ENCODE measurements around the gene SLC51A.
A peak's percentile ranks its signal among the peaks of the same experiment; 100 is the strongest.
"Not testable (repeated sequence)": the region's sequence is repeated elsewhere in the genome, so short reads cannot be mapped to it uniquely, and the experiment has no call there.

The SLC51A gene

DNA sequence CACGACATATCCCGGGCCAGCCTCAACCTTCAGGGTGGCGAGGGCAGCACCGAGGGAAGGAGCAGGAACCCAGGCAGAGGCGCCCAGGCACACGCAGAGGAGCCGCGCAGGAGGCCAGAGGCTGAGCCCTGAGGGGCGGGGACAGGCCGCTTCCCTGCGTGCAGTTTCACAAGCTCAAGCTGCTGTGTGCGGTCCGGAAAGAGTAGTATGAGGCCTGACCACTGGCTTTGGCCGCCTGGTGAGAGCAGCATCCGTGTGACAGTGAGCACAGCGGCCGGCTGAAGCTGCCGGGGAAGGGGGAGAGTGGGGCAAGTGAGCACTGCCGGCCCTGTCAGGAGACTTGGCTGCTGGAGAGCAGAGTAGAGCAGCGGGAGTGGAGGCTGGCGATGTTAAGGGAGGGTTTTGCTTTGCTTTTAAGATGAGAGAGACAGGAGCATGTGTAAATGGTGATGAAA lies 13.8 kb upstream of the SLC51A start:
- Histone ChIP-seq H3K27me3 (ENCODE audit: insufficient read depth, insufficient read length) (peaks cover 6% of the 10 kb centered on the region), H3K4me3 (ENCODE audit: insufficient read length, low read depth) (no peak overlapping the region), H3K4me1 (ENCODE audit: insufficient read depth, insufficient read length) (peaks cover 11% of the 10 kb centered on the region), H3K9me3 (ENCODE audit: insufficient read depth, low read length) (no peaks in the 10 kb centered on the region), H3K36me3 (ENCODE audit: insufficient read depth, insufficient read length, low read length) (no peaks in the 10 kb centered on the region), H3K9ac (ENCODE audit: insufficient read length, low read depth) (peak overlapping the region; percentile 64)
- TF ChIP-seq SUZ12 (IDR thresholded peaks at IDR 0.05; ENCODE audit: extremely low read depth, insufficient read depth, insufficient read length), result no peak
- TF ChIP-seq YY1 (IDR thresholded peaks at IDR 0.05; ENCODE audit: insufficient read depth, insufficient read length), result no peak
- no peak for TF ChIP-seq ZNF274 (IDR thresholded peaks at IDR 0.05; ENCODE audit: low read depth, low read length)
- no peak for DNase-seq (ENCODE audit: low read depth, low spot score)

DNA sequence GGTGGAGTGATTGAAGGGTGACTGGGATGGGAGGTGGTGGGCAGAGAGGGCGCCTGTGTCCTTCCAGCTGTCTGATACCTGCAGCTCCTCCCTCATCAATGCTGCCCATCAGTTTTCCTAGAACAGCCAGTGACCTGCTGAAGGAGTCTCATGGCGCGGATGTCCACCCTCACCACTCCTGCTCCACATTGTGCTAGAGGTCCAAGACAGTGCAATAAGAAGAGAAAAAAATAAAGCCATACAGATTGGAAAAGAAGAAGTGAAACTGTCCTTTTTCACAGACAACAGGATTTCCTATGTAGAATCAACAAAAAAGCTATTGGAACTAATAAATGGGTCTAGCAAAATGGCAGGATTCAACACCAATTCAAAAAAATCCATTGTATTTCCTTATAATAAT lies 12.5 kb upstream of the SLC51A start:
- no peak for DNase-seq (ENCODE audit: low read depth, low spot score)
- Histone ChIP-seq H3K9ac (ENCODE audit: insufficient read length, low read depth) (no peak overlapping the region), H3K36me3 (ENCODE audit: insufficient read depth, insufficient read length, low read length) (no peaks in the 10 kb centered on the region), H3K4me1 (ENCODE audit: insufficient read depth, insufficient read length) (peaks cover 7% of the 10 kb centered on the region), H3K9me3 (ENCODE audit: insufficient read depth, low read length) (no peaks in the 10 kb centered on the region), H3K27me3 (ENCODE audit: insufficient read depth, insufficient read length) (peaks cover 13% of the 10 kb centered on the region), H3K4me3 (ENCODE audit: insufficient read length, low read depth) (no peak overlapping the region)
- TF ChIP-seq SUZ12 (IDR thresholded peaks at IDR 0.05; ENCODE audit: extremely low read depth, insufficient read depth, insufficient read length), result no peak
- TF ChIP-seq ZNF274 (IDR thresholded peaks at IDR 0.05; ENCODE audit: low read depth, low read length), result no peak
- TF ChIP-seq YY1 (IDR thresholded peaks at IDR 0.05; ENCODE audit: insufficient read depth, insufficient read length), result no peak

DNA sequence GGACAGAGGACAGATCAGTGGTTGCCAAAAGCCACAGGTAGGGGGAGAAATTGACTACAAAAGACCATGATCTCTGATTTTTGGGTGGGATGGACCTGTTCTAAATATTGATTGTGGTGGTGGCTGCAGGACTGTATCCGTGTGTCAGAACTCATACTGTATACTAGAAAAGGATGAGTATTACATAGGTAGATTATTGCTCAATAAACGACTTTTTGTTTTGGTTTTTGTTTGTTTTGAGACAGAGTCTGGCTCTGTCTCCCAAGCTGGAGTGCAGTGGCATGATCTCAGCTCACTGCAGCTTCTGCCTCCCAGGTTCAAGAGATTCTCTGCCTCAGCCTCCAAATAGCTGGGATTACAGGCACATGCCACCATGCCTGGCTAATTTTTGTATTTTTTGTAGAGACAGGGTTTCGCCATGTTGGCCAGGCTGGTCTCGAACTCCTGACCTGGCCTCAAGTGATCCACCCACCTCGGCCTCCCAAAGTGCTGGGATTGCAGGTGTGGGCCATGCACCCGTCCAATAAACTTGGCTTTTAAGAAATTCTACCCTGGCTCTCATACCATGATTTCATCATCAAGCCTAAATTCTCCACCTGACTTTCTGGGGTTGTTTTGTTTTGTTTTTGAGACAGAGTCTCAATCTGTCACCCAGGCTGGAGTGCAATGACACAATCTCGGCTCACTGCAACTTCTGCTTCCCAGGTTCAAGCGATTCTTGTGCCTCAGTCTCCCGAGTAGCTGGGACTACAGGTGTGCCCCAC lies 10.7 kb upstream of the SLC51A start:
- not testable (repeated sequence) for H3K4me1 ChIP-seq (ENCODE audit: insufficient read depth, insufficient read length); H3K36me3 ChIP-seq (ENCODE audit: insufficient read depth, insufficient read length, low read length); DNase-seq (ENCODE audit: low read depth, low spot score); H3K4me3 ChIP-seq (ENCODE audit: insufficient read length, low read depth); H3K9me3 ChIP-seq (ENCODE audit: insufficient read depth, low read length); H3K9ac ChIP-seq (ENCODE audit: insufficient read length, low read depth)
- H3K27me3 ChIP-seq (ENCODE audit: insufficient read depth, insufficient read length), result peaks cover 21% of the 10 kb centered on the region

DNA sequence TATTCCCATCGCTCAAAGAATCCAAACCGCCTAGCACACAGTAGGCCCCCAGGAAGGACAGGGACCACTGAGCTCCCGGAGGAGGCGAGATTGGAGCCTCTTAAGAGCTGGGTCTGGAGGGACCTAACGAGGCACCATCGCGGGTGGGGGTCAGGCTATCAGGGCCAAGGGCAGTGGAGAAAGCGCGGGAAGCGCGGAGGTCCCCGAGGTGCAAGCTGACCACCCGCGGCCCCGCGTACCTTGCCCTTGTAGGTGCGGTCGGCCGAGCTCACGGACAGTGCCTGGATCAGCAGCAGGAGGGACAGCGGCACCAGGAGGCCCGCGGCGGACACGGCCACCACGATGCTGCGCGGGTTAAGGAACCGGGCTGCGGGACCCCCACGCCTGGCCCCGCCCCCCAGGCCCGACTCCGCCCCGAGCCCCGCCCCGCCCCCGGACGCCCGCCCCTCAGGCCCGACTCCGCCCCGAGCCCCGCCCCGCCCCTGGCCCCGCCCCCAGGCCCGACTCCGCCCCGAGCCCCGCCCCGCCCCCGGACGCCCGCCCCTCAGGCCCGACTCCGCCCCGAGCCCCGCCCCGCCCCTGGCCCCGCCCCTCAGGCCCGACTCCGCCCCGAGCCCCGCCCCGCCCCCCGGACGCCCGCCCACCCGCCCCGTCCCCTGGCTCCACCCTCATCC lies 9.0 kb upstream of the SLC51A start:
- H3K9ac ChIP-seq (ENCODE audit: insufficient read length, low read depth), result peak overlapping the region; percentile 81
- peaks cover 21% of the 10 kb centered on the region for H3K27me3 ChIP-seq (ENCODE audit: insufficient read depth, insufficient read length)
- TF ChIP-seq ZNF274 (IDR thresholded peaks at IDR 0.05; ENCODE audit: low read depth, low read length) (no peak), SUZ12 (IDR thresholded peaks at IDR 0.05; ENCODE audit: extremely low read depth, insufficient read depth, insufficient read length) (no peak), YY1 (IDR thresholded peaks at IDR 0.05; ENCODE audit: insufficient read depth, insufficient read length) (no peak)
- H3K4me3 ChIP-seq (ENCODE audit: insufficient read length, low read depth), result peak overlapping the region; percentile 79
- no peak for DNase-seq (ENCODE audit: low read depth, low spot score)
- H3K36me3 ChIP-seq (ENCODE audit: insufficient read depth, insufficient read length, low read length), result no peaks in the 10 kb centered on the region
- no peaks in the 10 kb centered on the region for H3K9me3 ChIP-seq (ENCODE audit: insufficient read depth, low read length)
- H3K4me1 ChIP-seq (ENCODE audit: insufficient read depth, insufficient read length), result peaks cover 12% of the 10 kb centered on the region

DNA sequence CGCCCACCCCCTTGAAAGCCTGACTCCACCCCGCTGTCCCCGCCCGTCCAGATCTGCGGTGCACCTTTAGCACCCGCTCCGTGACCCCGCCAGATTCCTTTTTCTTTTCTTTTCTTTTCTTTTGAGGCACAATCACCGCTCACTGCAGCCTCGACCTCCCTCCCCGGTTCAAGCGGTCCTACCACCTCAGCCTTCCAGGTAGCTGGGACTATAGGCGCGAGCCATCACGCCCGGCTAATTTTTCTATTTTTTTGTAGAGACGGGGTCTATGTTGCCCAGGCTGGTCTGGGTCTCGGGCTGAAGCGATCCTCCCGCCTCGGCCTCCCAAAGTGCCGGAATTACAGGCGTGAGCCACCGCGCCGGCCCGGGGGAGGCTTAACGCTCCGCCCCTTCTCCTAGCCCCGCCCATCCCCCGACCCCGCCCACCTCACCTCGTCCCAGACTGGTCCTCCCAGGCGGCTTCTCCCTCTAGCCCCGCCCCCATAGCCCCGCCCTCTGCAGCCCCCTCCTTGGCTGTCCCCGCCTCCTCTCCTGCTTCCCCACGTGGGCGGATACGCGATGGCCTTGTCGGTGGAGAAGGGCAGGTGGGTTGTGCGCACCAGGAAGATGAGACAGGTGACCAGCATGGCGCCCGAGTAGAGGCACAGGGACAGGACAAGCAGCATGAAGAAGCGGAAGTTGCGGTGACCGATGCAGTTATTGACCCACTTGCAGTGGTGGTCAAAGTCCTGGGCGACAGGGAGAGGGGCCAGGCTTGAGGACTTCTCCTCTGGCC lies 8.3 kb upstream of the SLC51A start:
- no peak for TF ChIP-seq SUZ12 (IDR thresholded peaks at IDR 0.05; ENCODE audit: extremely low read depth, insufficient read depth, insufficient read length)
- no peak for TF ChIP-seq ZNF274 (IDR thresholded peaks at IDR 0.05; ENCODE audit: low read depth, low read length)
- TF ChIP-seq YY1 (IDR thresholded peaks at IDR 0.05; ENCODE audit: insufficient read depth, insufficient read length), result no peak

DNA sequence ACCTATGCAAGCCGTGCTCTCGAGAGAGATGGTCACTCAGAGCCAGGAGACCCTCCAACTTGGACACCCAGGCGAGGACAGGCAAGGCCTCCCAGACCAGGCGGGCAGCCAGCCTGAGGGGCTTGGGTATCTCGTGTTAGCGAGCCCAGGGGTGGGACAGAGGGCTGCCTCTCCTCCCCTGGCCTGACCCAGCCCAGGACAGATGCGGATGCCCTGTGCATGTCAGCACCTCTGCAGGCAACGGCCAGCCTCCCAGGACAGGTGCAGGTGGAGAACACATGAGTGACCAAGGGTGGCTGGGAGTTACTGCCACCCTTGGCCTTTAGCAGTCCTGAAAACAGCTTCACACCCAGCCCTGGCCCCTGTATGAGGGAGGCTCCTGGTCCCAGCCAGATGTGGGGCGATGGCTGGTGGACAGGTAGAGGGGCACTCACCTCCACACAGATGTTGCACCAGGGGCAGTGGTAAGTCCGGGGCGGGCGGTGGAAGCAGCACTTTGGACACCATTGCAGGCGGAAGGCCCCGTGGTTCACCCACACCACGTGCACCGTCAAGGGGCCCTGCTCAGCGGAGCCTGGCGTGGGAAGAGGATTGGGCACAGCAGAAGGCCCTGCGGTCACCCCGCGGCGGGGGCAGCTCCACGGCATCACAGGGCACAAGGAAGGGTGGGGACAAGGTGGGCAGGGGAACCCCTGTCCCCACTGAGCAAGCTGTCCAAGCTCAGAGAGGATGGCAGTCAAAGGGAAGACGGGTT lies 7.2 kb upstream of the SLC51A start:
- H3K9me3 ChIP-seq (ENCODE audit: insufficient read depth, low read length), result no peaks in the 10 kb centered on the region
- no peak for TF ChIP-seq YY1 (IDR thresholded peaks at IDR 0.05; ENCODE audit: insufficient read depth, insufficient read length)
- TF ChIP-seq ZNF274 (IDR thresholded peaks at IDR 0.05; ENCODE audit: low read depth, low read length), result no peak
- no peak for TF ChIP-seq SUZ12 (IDR thresholded peaks at IDR 0.05; ENCODE audit: extremely low read depth, insufficient read depth, insufficient read length)
- H3K4me1 ChIP-seq (ENCODE audit: insufficient read depth, insufficient read length), result peaks cover 9% of the 10 kb centered on the region

More for the DNA sequence above, 8.3 kb upstream of the SLC51A start:
- Histone ChIP-seq H3K4me3 (ENCODE audit: insufficient read length, low read depth) (peak overlapping the region; percentile 49), H3K36me3 (ENCODE audit: insufficient read depth, insufficient read length, low read length) (no peaks in the 10 kb centered on the region), H3K27me3 (ENCODE audit: insufficient read depth, insufficient read length) (peaks cover 21% of the 10 kb centered on the region), H3K9ac (ENCODE audit: insufficient read length, low read depth) (peak overlapping the region; percentile 68), H3K9me3 (ENCODE audit: insufficient read depth, low read length) (no peaks in the 10 kb centered on the region), H3K4me1 (ENCODE audit: insufficient read depth, insufficient read length) (peaks cover 9% of the 10 kb centered on the region)
- DNase-seq (ENCODE audit: low read depth, low spot score), result peak; percentile 76

DNA sequence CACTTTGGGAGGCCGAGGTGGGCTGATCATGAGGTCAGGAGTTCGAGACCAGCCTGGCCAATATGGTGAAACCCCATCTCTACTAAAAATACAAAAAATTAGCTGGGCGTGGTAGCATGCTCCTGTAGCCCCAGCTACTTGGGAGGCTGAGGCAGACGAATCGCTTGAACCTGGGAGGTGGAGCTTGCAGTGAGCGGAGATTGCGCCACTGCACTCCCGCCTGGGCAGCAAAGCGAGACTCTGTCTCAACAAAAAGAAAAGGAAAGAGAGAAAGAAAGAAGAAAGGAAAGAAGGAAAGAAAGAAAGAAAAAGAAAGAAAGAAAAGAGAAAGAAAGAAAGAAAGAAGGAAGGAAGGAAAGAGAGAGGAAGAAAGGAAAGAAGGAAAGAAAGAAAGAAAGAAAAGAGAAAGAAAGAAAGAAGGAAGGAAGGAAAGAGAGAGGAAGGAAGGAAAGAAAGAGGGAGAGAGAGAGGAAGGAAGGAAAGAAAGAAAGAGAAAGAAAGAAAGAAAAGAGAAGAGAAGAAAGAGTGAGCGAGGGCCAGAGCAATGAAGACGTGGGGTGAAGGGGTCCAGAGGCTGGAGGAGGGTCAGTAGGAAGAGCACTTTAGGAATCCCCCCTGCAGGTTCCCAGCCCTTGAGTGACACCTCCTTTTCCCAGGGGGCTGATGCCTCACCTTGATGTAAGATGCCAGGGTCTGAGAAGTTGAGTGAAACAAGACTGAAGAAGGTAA lies 6.2 kb upstream of the SLC51A start:
- H3K4me1 ChIP-seq (ENCODE audit: insufficient read depth, insufficient read length), result peaks cover 16% of the 10 kb centered on the region
- not testable (repeated sequence) for H3K36me3 ChIP-seq (ENCODE audit: insufficient read depth, insufficient read length, low read length); DNase-seq (ENCODE audit: low read depth, low spot score); H3K4me3 ChIP-seq (ENCODE audit: insufficient read length, low read depth); H3K9me3 ChIP-seq (ENCODE audit: insufficient read depth, low read length); H3K9ac ChIP-seq (ENCODE audit: insufficient read length, low read depth)
- peaks cover 21% of the 10 kb centered on the region for H3K27me3 ChIP-seq (ENCODE audit: insufficient read depth, insufficient read length)

More for the DNA sequence above, 7.2 kb upstream of the SLC51A start:
- no peak overlapping the region for H3K9ac ChIP-seq (ENCODE audit: insufficient read length, low read depth)
- no peak for DNase-seq (ENCODE audit: low read depth, low spot score)
- H3K36me3 ChIP-seq (ENCODE audit: insufficient read depth, insufficient read length, low read length), result no peaks in the 10 kb centered on the region
- peaks cover 21% of the 10 kb centered on the region for H3K27me3 ChIP-seq (ENCODE audit: insufficient read depth, insufficient read length)
- no peak overlapping the region for H3K4me3 ChIP-seq (ENCODE audit: insufficient read length, low read depth)

All from NT2/D1 (cell line).